ENCODE measurements around the gene GON4L. TPM values are rescaled to one million over a fixed set of nuclear protein-coding genes. Genes with fewer than 3 reads are reported as not detected.

GON4L gene
- total RNA-seq, 4 donors from 2014 or later = 32.3 to 64.9 (median 43.6) TPM

- H3K4me1 ChIP-seq = peaks cover 0 to 8% of the 10 kb centered on the region in 2 donors
- DNase-seq = no peak
- intact Hi-C loops (cut with DNase I) = no loop called here
- H3K9me3 ChIP-seq = no peaks in the 10 kb centered on the region
- no peak overlapping the region for H3K4me3 ChIP-seq (replicated peaks in 1 of 3)
- H3K27me3 ChIP-seq = no peaks in the 10 kb centered on the region
- WGBS, 2 donors = 88 to 89% methylated on average over 3 to 4 of the region's 4 CpGs
- no peak overlapping the region for H3K27ac ChIP-seq
- peaks cover 12 to 18% of the 10 kb centered on the region in 2 donors for H3K36me3 ChIP-seq
- no peak for TF ChIP-seq POLR2A (IDR thresholded peaks at IDR 0.05)
- no peak for TF ChIP-seq CTCF (IDR thresholded peaks at IDR 0.05)
Measured at GRCh38 chr1:155827450-155827849, 29.6 kb downstream of the GON4L start.

- Histone ChIP-seq H3K9me3 (no peaks in the 10 kb centered on the region), H3K27ac (no peak overlapping the region), H3K4me1 (no peaks in the 10 kb centered on the region), H3K27me3 (no peaks in the 10 kb centered on the region), H3K4me3 (replicated peaks in 1 of 3) (no peak overlapping the region), H3K36me3 (peaks cover 30 to 57% of the 10 kb centered on the region in 2 donors)
- no peak for DNase-seq
- intact Hi-C loops (cut with DNase I) = no loop called here
- 92 to 93% methylated on average over 1 of the region's 1 CpG for WGBS, 2 donors
- TF ChIP-seq POLR2A (IDR thresholded peaks at IDR 0.05) (no peak), CTCF (IDR thresholded peaks at IDR 0.05) (no peak)
Measured at GRCh38 chr1:155816351-155816750, 40.7 kb downstream of the GON4L start.

- 97 to 99% methylated on average over 3 of the region's 3 CpGs for WGBS, 2 donors
Measured at GRCh38 chr1:155813672-155814071, 43.3 kb downstream of the GON4L start.

GRCh38 chr1:155812878-155813277, 44.1 kb downstream of the GON4L start:
- no peaks in the 10 kb centered on the region for H3K9me3 ChIP-seq
- H3K4me3 ChIP-seq (replicated peaks in 1 of 3) = no peak overlapping the region
- H3K27ac ChIP-seq = no peak overlapping the region
- no peaks in the 10 kb centered on the region for H3K4me1 ChIP-seq
- WGBS, 2 donors = 90 to 95% methylated on average over 1 of the region's 1 CpG
- TF ChIP-seq CTCF (IDR thresholded peaks at IDR 0.05) (no peak), POLR2A (IDR thresholded peaks at IDR 0.05) (no peak)
- no peak for DNase-seq
- intact Hi-C loops (cut with DNase I) = no loop called here
- H3K27me3 ChIP-seq = no peaks in the 10 kb centered on the region
- peaks cover 10 to 37% of the 10 kb centered on the region in 2 donors for H3K36me3 ChIP-seq

More at GRCh38 chr1:155813672-155814071, 43.3 kb downstream of the GON4L start:
- Histone ChIP-seq H3K36me3 (peaks cover 13 to 41% of the 10 kb centered on the region in 2 donors), H3K4me3 (replicated peaks in 1 of 3) (no peak overlapping the region), H3K9me3 (no peaks in the 10 kb centered on the region), H3K27me3 (no peaks in the 10 kb centered on the region), H3K4me1 (no peaks in the 10 kb centered on the region), H3K27ac (no peak overlapping the region)
- intact Hi-C loops (cut with DNase I) = no loop called here
- no peak for TF ChIP-seq POLR2A (IDR thresholded peaks at IDR 0.05)
- TF ChIP-seq CTCF (IDR thresholded peaks at IDR 0.05) = no peak
- no peak for DNase-seq

- intact Hi-C loops (cut with DNase I) = no loop called here
- TF ChIP-seq CTCF (IDR thresholded peaks at IDR 0.05) (no peak), POLR2A (IDR thresholded peaks at IDR 0.05) (no peak)
- Histone ChIP-seq H3K36me3 (peaks cover 14 to 28% of the 10 kb centered on the region in 2 donors), H3K9me3 (no peaks in the 10 kb centered on the region), H3K4me1 (no peaks in the 10 kb centered on the region), H3K27ac (no peak overlapping the region), H3K27me3 (no peaks in the 10 kb centered on the region), H3K4me3 (replicated peaks in 1 of 3) (no peak overlapping the region)
- 83 to 92% methylated on average over 1 of the region's 1 CpG for WGBS, 2 donors
- DNase-seq = no peak
Measured at GRCh38 chr1:155809088-155809487, 47.9 kb downstream of the GON4L start.

Measured in thyroid gland (tissue), 4 donors.